SK-N-SH (cell line): ENCODE results near the gene NOTO. TPM values are rescaled to one million over a fixed set of nuclear protein-coding genes. Genes with fewer than 3 reads are reported as not detected.

Source experiments
- CTCF ChIA-PET: fragments of 300-600, 350-600 bp; formaldehyde crosslinking; extraction: SDS; loops from one replicate; lab custom pipeline; 2021; lab: Yijun Ruan, JAX
- POLR2A ChIA-PET: fragments of 350-600 bp; sonication (Branson Sonifier 250); formaldehyde crosslinking; extraction: SDS; loops from one replicate; lab custom pipeline; 2020; ENCODE audit warnings: antibody characterized with exemption, inconsistent platforms; lab: Yijun Ruan, JAX
- DNase-seq: peaks from one replicate; pipeline ENCODE4 v3.0.0; 2012
- H2AFZ ChIP-seq: fragments of 200-600 bp; sonication (generic); 2 replicates; pipeline ENCODE4 v1.8.1; 2016; ENCODE audit warnings: antibody characterized with exemption, mild to moderate bottlenecking, low read depth
- H3F3A ChIP-seq: fragments of 200-600 bp; sonication (generic); replicated peaks from 2 replicates; pipeline ENCODE3; 2016; ENCODE audit warnings: antibody characterized with exemption, mild to moderate bottlenecking; ENCODE audit not compliant: insufficient read depth
- H3K27ac ChIP-seq, 2 experiments: fragments of 200-500 bp in 1 of 2; fragments of 200-600 bp in 1 of 2; sonication (Bioruptor generic) in 1 of 2; sonication (generic), shearing (Covaris generic) in 1 of 2; 2 replicates each; pipeline versions ENCODE4 v1.5.1 to v1.6.1; 2014 to 2016; ENCODE audit warnings: low read depth in 2 of 2, inconsistent platforms in 1 of 2, low read length in 1 of 2, mild to moderate bottlenecking in 1 of 2, mixed read lengths in 1 of 2
- H3K27me3 ChIP-seq: fragments of 200-600 bp; sonication (generic), shearing (Covaris generic); 2 replicates; pipeline ENCODE4 v1.6.1; 2016; ENCODE audit warnings: mixed run types; ENCODE audit not compliant: insufficient read depth
- H3K36me3 ChIP-seq, 2 experiments: fragments of 200-500 bp in 1 of 2; fragments of 200-600 bp in 1 of 2; sonication (Bioruptor generic) in 1 of 2; sonication (generic) in 1 of 2; replicated peaks in 1 of 2; 2 replicates each; pipeline versions ENCODE3 to v1.5.1; 2014 to 2016; ENCODE audit warnings: low read length in 1 of 2, mild to moderate bottlenecking in 1 of 2; ENCODE audit not compliant: insufficient read depth in 2 of 2, control insufficient read depth in 1 of 2
- H3K4me1 ChIP-seq, 2 experiments: fragments of 200-500 bp in 1 of 2; fragments of 200-600 bp in 1 of 2; sonication (Bioruptor generic) in 1 of 2; sonication (generic), shearing (Covaris generic) in 1 of 2; 2 replicates each; pipeline versions ENCODE4 v1.5.1 to v1.6.1; 2014 to 2016; ENCODE audit warnings: low read depth in 1 of 2, low read length in 1 of 2, mixed run types in 1 of 2; ENCODE audit not compliant: insufficient read depth in 2 of 2, control insufficient read depth in 1 of 2
- H3K4me2 ChIP-seq: fragments of 200-600 bp; sonication (generic), shearing (Covaris generic); 2 replicates; pipeline ENCODE4 v1.6.1; 2017; ENCODE audit warnings: mixed run types
- H3K4me3 ChIP-seq, 2 experiments: fragments of 200-500 bp in 1 of 2; fragments of 200-600 bp in 1 of 2; sonication (Bioruptor generic) in 1 of 2; sonication (generic), shearing (Covaris generic) in 1 of 2; 2 replicates each; pipeline versions ENCODE4 v1.5.1 to v1.8.1; 2014 to 2016; ENCODE audit warnings: low read depth in 2 of 2, inconsistent platforms in 1 of 2, low read length in 1 of 2, mild to moderate bottlenecking in 1 of 2, mixed read lengths in 1 of 2, moderate library complexity in 1 of 2
- H3K79me2 ChIP-seq: fragments of 200-600 bp; sonication (generic); 2 replicates; pipeline ENCODE4 v1.8.1; 2017; ENCODE audit warnings: mild to moderate bottlenecking; ENCODE audit not compliant: insufficient read depth
- H3K9ac ChIP-seq: fragments of 200-600 bp; sonication (generic); 2 replicates; pipeline ENCODE4 v1.6.1; 2017; ENCODE audit warnings: mixed run types
- H3K9me2 ChIP-seq: fragments of 200-600 bp; sonication (generic); 2 replicates; pipeline ENCODE4 v1.6.1; 2017; ENCODE audit warnings: mixed run types
- H3K9me3 ChIP-seq: fragments of 200-600 bp; sonication (generic); 2 replicates; pipeline ENCODE4 v1.6.1; 2017; ENCODE audit warnings: mixed run types, mild to moderate bottlenecking, moderate library complexity
- H4K20me1 ChIP-seq: fragments of 200-600 bp; sonication (generic); 2 replicates; pipeline ENCODE4 v1.6.1; 2017; ENCODE audit warnings: mild to moderate bottlenecking, mixed run types; ENCODE audit not compliant: insufficient read depth
- CHD2 ChIP-seq: fragments of 150-350 bp; IDR thresholded peaks from 2 replicates; pipeline ENCODE4 v1.6.1; 2018; ENCODE audit warnings: low read length; ENCODE audit not compliant: partially characterized antibody
- EZH2phosphoT487 ChIP-seq: fragments of 200-600 bp; sonication (generic); IDR thresholded peaks from 2 replicates; pipeline ENCODE4 v1.6.1; 2017; ENCODE audit warnings: low read depth, mixed run types, mild to moderate bottlenecking, antibody characterized with exemption, moderate library complexity, borderline replicate concordance
- MXI1 ChIP-seq: IDR thresholded peaks from 2 replicates; pipeline ENCODE4 v1.6.1; 2012; ENCODE audit warnings: mild to moderate bottlenecking, low read depth, low read length, improper control_type of control experiment
- RAD21 ChIP-seq: IDR thresholded peaks from 2 replicates; pipeline ENCODE4 v1.6.1; 2012; ENCODE audit warnings: mild to moderate bottlenecking, low read length
- RCOR1 ChIP-seq: fragments of 150-350 bp; IDR thresholded peaks from 2 replicates; pipeline ENCODE4 v1.6.1; 2017; ENCODE audit warnings: antibody characterized with exemption, low read length
- SMC3 ChIP-seq: IDR thresholded peaks from 2 replicates; pipeline ENCODE4 v1.6.1; 2012; ENCODE audit warnings: low read depth, low read length, improper control_type of control experiment
- TCF12 ChIP-seq: IDR thresholded peaks from 2 replicates; pipeline ENCODE4 v1.4.0; 2012
- TEAD4 ChIP-seq: IDR thresholded peaks from 2 replicates; pipeline ENCODE4 v1.4.0; 2012; ENCODE audit warnings: mild to moderate bottlenecking, borderline replicate concordance; ENCODE audit not compliant: insufficient read depth
- WGBS: methylation state at CpG from one replicate; pipeline ENCODE4 v1.1.6; 2017; ENCODE audit warnings: low lambda C conversion rate; 5-methylcytosine and 5-hydroxymethylcytosine counted together
- polyA plus RNA-seq, 3 experiments: library from polyadenylated mRNA; depleted of rRNA; stranded (reverse); fragments of >200 nt; gene quantifications; 2 replicates each; pipeline ENCODE4 v1.2.3, GENCODE V29; 2012
- TF ChIP-seq, protein P1 (sequence below): IDR thresholded peaks from 2 replicates; pipeline ENCODE4 v1.4.0; 2012; ENCODE audit warnings: low read depth
- TF ChIP-seq, protein P2 (sequence below): IDR thresholded peaks from 2 replicates; pipeline ENCODE4 v1.4.0; 2012; ENCODE audit warnings: low read depth, borderline replicate concordance
- TF ChIP-seq, protein P3 (sequence below): fragments of 200-600 bp; sonication (generic); IDR thresholded peaks from 2 replicates; pipeline ENCODE4 v1.6.1; 2017; ENCODE audit warnings: antibody characterized with exemption, mild to moderate bottlenecking, moderate library complexity

The NOTO gene
- polyA plus RNA-seq, 1 of the 3 experiments (the other 2 are of a cell fraction): not detected

DNA sequence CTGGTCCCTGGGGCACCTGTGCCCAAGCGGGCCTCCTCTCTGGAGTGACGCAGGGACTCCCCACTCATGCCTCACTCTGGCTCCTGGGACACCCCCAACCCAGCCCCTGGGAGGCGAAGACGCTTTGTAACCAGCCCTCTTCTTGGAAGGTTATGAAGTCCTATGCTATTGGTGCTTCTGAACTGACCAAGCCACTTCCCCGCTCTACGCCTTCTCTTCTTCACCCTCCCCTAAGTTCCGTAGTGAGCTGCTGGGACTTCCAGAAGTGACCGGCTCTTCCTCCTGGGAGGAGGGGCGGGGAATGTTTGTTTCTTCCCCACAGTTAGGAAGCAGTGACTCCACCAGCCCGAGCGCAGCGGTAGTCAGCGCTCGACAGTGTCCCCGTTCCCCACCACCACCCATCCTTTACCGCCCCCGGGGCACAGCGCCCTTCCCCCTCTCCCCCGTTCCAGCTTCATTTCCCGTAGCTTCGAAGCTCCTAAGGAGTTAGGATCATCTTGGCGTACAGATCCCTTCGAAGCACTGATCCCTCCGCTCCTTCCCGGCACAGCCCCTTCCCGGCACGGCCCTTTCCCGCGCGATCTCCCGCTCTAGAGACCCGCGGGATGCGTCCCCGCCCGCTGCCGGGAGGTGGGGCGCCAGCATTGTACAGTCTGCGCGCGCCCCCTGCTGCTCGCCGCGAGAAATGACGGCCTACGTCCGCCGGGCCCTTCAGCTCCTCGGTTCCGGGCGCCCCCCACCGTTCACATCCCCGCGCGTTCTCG is 25.3 kb upstream of the NOTO start:
- no peak overlapping the region for H3K27ac ChIP-seq
- no peaks in the 10 kb centered on the region for H3F3A ChIP-seq
- peak overlapping the region; percentile 80 for H3K4me2 ChIP-seq
- H3K36me3 ChIP-seq: no peaks in the 10 kb centered on the region
- H3K79me2 ChIP-seq: no peaks in the 10 kb centered on the region
- DNase-seq: peak; percentile 97
- peaks cover 27% of the 10 kb centered on the region for H3K27me3 ChIP-seq
- peak overlapping the region; percentile 76 for H2AFZ ChIP-seq
- TF ChIP-seq, protein P1, sequence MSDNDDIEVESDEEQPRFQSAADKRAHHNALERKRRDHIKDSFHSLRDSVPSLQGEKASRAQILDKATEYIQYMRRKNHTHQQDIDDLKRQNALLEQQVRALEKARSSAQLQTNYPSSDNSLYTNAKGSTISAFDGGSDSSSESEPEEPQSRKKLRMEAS: peak; percentile 72
- TF ChIP-seq TCF12: no peak
- TF ChIP-seq, protein P2, sequence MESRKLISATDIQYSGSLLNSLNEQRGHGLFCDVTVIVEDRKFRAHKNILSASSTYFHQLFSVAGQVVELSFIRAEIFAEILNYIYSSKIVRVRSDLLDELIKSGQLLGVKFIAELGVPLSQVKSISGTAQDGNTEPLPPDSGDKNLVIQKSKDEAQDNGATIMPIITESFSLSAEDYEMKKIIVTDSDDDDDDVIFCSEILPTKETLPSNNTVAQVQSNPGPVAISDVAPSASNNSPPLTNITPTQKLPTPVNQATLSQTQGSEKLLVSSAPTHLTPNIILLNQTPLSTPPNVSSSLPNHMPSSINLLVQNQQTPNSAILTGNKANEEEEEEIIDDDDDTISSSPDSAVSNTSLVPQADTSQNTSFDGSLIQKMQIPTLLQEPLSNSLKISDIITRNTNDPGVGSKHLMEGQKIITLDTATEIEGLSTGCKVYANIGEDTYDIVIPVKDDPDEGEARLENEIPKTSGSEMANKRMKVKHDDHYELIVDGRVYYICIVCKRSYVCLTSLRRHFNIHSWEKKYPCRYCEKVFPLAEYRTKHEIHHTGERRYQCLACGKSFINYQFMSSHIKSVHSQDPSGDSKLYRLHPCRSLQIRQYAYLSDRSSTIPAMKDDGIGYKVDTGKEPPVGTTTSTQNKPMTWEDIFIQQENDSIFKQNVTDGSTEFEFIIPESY: peak; percentile 37; the same call in 1 of the 2 replicates
- TF ChIP-seq SMC3: peak; percentile 69
- TF ChIP-seq, protein P3, sequence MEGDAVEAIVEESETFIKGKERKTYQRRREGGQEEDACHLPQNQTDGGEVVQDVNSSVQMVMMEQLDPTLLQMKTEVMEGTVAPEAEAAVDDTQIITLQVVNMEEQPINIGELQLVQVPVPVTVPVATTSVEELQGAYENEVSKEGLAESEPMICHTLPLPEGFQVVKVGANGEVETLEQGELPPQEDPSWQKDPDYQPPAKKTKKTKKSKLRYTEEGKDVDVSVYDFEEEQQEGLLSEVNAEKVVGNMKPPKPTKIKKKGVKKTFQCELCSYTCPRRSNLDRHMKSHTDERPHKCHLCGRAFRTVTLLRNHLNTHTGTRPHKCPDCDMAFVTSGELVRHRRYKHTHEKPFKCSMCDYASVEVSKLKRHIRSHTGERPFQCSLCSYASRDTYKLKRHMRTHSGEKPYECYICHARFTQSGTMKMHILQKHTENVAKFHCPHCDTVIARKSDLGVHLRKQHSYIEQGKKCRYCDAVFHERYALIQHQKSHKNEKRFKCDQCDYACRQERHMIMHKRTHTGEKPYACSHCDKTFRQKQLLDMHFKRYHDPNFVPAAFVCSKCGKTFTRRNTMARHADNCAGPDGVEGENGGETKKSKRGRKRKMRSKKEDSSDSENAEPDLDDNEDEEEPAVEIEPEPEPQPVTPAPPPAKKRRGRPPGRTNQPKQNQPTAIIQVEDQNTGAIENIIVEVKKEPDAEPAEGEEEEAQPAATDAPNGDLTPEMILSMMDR: peak; percentile 90
- peak; percentile 91 for TF ChIP-seq CHD2
- no peak for TF ChIP-seq TEAD4
- TF ChIP-seq RCOR1: 0 out of 2 replicates have a peak, but pooled peaks have one; percentile 47
- no peak for TF ChIP-seq EZH2phosphoT487
- peak; percentile 49; the same call in 1 of the 2 replicates for TF ChIP-seq MXI1
- TF ChIP-seq RAD21: peak; percentile 85
- CTCF ChIA-PET: interaction anchor here (0.6 to 9.3 kb wide), 96 partner anchors 8 to 1248 kb away, joined by 3 to 173 read pairs (median 5); partner anchors contain the start of genes CCT7, EGR4, EMX1 and NOTO
- H3K4me3 ChIP-seq: peak overlapping the region; percentile 57 to 61
- peak overlapping the region; percentile 50; the same call in 1 of the 2 replicates for H3K9ac ChIP-seq
- no peaks in the 10 kb centered on the region for H3K9me2 ChIP-seq
- POLR2A ChIA-PET: interaction anchor here (1.8 kb wide), 1 partner anchor 284 kb away, joined by 6 read pairs; no protein-coding TSS in a partner anchor
- H3K9me3 ChIP-seq: no peaks in the 10 kb centered on the region
- no peaks in the 10 kb centered on the region for H4K20me1 ChIP-seq
- peaks cover 0 to 30% of the 10 kb centered on the region in 2 experiments; a peak in 1 of 4 replicates for H3K4me1 ChIP-seq
- 6% methylated on average over 31 of the region's 56 CpGs for WGBS
